Stimulated activated CD8-positive, alpha-beta memory T cell treated with anti-CD3 and anti-CD28 coated beads, Interleukin-7, amount 100 ng/mL, for 24 hours (primary cell): ENCODE results near the gene GCN1.

Experiments
- DNase-seq: peaks from one replicate; pipeline ENCODE4 v3.0.0-alpha.2; 2020; ENCODE audit warnings: low read depth

Gene GCN1

DNA sequence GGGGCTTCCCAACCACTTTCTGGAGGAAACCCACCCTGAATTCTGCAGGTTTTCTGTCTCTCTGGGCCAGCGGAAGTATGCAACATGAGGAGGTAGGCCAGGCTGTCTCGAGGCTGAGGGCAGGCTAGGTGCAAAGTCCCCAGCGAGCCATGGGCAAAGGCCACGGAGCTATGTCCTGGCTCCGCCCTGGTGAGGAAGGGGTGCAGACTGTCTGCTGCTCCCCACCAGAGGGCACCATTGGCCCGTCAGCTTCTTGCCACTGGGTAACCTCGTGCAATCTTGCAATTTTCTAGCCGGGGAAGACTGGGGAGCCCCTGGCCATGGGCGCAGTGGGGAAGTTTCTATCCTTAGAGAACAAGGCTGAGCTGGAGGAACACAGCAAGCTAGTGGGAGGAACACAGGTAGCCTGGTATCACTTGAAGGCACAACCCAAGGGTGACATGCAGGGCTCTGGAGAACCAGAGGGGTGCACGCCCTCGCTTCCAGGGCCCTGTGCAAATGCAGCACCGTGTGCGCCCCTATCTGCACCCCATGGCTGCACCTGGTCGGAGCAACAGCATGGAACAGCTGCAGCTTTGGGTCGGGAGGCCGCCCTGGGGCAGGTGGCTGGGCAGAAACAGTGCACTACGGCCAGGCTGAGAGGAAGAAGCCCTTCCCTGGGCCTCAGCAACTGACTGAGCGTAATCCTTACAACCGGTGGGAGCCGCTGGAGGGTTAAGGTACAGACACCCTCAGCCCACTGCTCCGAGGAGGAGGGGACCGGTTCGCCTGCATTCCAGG, 34.0 kb upstream of the GCN1 start:
- peak; percentile 83 for DNase-seq

GRCh38 chr12:120228041-120228290, 33.5 kb upstream of the GCN1 start:
- DNase-seq = no peak

- no peak for DNase-seq
Measured at GRCh38 chr12:120227233-120228040, 32.9 kb upstream of the GCN1 start.

- DNase-seq = no peak
Measured at GRCh38 chr12:120225852-120226640, 31.5 kb upstream of the GCN1 start.

GRCh38 chr12:120225200-120225558, 30.7 kb upstream of the GCN1 start:
- no peak for DNase-seq

GRCh38 chr12:120224304-120225199, 30.0 kb upstream of the GCN1 start:
- DNase-seq = no peak

DNA sequence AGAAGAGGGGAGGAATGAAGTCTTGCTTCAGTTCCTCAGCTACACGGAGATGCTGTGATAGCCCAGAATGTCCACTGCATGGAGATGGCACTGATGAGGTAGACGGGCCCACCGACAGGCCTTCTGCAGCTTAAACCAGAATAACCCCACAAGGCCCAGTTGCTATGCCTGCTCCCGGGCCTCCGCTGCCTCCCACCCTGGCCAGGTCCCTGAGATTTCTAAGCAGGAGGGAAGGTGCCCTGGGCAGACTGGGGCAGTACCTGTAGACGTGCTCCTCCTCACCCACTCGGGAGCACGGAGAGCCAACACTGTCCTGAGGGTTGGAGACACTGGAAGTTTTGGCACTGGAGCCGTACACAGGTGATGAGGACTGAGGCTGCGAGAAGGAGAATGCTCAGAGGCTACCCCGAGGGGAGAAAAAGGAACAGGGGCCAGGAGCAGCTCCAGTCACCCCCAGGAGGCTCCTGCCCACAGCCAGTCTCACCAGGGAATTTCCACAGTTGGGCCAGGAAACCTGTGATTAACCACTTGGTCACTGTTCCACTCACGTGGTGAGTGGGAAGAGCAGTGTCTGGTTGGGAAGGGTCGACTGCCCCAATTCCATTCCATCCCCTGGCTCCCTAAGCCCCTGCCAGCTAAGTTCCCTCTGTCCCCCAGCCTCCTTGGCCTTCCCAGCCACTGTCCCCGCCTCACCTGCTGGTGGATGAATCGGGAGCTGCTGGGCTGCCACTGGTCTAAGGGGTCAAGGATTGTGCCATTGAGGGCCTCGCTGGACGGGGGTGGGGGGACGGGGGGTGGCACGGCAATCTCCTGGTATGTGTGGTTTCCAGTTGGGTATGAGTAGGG, 29.2 kb upstream of the GCN1 start:
- DNase-seq = no peak

DNA sequence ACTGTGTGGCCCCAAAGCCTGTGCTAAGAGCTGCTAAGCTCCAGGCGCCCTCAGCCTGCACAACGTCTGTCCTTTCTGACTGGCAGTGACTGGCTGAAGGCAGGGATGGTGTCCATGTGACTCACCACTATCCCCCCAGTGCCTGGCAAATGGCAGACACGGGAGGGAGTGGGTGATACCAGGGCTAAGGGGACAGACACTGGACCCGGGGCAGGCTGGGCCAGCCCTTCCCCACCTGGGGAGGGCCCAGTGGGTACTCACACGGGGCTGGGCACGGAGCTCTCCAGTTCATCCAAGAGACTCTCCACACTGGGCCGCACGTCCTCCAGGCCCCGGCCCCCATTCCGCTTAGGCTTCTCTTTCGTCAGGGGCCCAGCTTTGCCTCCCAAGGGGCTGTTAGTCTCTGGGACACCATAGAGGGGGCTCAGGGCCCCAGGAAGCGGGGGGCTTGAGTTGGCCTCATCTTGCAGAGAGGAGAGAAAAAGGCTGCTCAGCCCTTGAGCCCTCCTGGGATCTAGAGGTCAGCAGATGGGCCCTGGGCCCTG, 27.8 kb upstream of the GCN1 start:
- DNase-seq = no peak

DNA sequence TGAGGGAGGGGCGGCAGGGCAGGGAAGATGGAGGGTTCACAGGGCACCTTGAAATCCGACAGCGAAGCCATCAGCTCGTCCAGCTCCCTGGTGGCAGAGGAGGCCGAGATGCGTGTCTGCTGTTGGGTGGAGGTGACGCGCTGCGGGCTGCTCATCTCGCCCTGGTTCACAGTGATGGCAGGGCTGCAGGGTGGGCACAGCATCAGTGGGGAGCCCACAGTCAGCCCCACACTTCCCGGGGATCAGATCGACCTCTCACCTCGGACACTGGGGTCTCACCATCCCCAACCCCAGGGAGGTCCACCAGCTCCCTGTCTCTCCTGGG, 27.0 kb upstream of the GCN1 start:
- DNase-seq = no peak

- no peak for DNase-seq
Measured at GRCh38 chr12:120220838-120221575, 26.5 kb upstream of the GCN1 start.

DNA sequence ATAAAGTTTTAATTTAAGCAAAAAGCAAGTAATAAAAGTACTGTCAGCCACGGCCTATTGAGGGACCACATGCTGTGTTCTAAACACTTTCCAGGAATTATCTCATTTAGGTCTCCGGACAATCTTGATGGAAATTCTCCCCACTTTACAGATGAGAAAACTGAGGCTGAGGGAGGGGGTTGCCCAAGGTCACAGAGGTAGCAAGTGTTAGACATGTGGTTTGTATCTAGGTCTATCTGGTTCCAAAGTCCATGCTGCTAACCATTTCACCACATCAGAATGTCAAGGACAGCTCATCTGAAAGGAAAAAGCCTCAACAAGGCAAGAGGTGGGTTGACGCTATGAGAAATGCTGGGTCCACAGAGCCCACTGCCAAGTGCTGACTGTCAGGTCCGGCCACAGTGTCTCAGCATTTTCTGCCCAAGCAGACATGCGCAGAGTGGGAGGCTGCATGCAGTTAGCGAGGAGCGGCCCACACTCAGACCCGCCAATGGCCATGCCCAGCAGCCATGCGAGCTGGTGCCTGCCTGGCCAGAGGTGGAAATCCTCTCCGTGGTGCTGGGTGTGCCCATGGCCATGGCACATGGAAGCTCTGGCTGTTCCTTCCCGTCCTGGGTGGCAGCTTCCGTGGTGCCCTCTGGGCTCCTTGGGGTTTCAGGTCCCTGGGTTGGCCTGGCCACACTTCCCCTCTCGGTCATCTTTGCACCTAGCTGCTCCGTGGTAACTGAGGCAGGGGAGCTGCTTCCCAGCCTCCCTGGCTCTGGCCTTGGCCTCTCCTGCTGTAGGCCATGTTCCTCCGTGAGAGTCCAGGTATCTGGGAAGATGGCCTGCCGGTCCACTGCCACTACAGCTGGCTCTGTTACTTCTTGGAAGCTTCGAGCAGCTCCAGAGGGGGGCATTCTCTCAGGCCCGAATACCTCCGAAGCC, 24.4 kb upstream of the GCN1 start:
- no peak for DNase-seq

DNA sequence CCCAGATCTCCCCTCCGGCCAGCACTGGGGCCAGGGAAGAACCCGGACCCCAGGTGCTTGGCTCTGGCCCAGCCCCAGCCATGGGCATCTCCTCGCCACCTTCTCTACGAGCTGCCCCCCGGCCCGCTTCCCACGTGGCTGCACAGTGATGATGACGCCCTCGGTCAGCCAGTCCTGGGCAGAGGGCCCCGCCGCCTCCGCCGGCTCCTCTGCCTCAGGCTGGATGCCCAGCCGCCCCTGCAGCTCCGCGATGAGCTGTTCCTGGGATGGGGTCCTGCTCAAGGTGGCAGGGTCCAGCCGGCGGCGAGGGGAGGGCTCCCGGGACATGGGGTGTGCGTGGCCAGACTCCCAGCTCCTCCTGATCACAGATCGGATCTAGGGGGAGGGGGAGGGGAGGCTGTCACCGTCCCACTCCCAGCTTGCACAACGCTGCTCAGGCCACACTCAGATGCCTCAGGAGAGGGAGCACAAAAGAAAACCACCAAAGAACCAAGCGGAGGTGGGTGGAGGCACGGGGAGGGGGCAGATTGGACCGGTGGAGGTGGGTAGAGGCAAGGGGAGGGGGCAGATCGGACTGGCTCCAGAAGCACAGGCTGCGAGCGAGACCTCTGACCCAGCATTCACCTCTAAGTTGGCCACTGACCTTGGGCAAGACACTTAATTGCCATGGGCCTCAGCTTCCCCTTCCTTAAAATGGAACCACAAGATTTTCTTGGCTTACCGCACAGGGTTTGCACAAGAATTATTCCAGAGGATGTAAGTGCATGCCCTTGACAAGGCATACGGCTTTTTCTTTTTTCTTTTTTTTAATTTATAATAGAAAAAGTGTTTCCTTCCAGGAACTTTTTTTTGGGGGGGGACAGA, 22.5 kb upstream of the GCN1 start:
- DNase-seq = no peak

DNA sequence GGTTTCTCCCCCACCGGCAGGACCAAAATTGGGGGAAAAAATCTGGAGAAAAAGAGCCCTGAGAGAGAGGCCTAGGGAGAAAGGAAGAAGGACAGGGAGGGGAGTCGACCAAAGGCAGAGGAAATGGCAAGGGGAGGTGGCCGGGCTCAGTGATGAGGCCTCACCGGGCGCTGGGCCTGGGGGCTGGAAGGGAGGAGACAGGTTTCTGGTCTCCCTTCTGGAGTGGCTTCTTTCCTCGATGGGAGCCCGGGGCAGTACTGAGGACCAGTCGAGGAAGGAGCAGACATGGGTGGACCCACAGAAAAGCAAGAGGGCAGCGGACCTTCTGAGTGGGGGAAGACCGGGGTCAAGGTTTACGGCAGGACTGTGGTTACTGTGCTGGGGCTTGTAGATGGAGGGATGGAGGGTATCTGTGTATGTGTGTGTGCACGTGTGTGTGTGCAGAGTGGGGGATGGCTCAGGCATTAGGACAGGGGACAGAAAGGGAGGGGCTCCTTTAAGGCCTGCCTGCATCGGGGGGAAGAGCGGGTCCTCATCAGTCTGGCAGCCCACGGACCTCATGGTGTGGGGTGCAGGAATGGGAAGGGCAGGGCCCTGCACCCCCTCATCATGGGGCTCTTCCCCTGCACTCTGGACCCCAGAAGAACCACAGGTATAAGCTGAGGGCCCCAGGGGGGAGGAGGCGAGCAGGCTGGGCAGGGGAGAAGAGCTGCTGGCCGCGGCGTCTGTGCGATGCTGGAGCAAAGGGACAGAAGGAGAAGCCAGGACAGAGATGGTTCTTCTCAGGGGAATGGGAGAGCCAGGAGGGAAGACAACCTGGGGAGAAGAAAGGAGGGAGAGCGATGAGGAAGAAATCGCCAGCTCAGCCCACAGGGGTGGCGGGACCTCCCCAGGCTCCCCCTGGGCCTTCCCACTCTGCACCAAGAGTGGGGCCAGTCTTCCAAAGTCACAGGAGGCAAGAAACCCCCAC, 21.5 kb upstream of the GCN1 start:
- DNase-seq = no peak

DNA sequence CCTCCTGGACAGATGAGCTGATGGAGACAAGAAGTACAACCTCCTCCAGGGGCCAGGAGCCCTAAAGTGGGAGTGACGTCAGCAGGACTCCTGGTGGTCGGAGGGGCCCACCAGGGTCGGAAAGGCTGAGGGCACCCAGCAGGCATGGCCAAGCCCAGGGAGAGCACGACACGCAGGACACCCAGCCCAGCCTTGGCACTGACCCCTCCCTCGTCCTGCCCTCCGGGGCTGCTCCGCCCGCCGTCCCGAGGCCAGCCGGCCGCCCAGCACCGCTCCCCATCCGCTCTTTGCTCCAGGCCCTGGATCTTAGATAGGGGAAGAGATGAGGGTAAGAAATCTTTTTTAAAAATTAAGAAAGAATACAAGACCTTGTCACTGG, 20.8 kb upstream of the GCN1 start:
- DNase-seq = no peak

- DNase-seq = no peak
Measured at GRCh38 chr12:120214626-120215356, 20.3 kb upstream of the GCN1 start.

- DNase-seq = no peak
Measured at GRCh38 chr12:120213758-120214157, 19.2 kb upstream of the GCN1 start.
